COR-L47 (cell line): ENCODE measurements around the gene ZNF711.
"Not testable (repeated sequence)": the region's sequence is repeated elsewhere in the genome, so short reads cannot be mapped to it uniquely, and the experiment has no call there.

Experiments
- DNase-seq: peaks from one replicate; lab custom pipeline; 2025; lab: John Stamatoyannopoulos, UW

Gene ZNF711

GRCh38 chrX:85243761-85244449 lies at the start of gene ZNF711, which contains the start of gene SATL1:
ZNF711 (plus strand) TSS chrX:85243991; CDS start chrX:85247573, 3,582 bp downstream.
SATL1 (minus strand) TSS chrX:85243779; CDS start chrX:85108968, 134,811 bp downstream.
- peak; percentile 90 for DNase-seq

- DNase-seq = no peak
Measured at GRCh38 chrX:85196319-85196718, 47.5 kb upstream of the ZNF711 start.

GRCh38 chrX:85203461-85203970 lies 40.3 kb upstream of the ZNF711 start:
- no peak for DNase-seq

GRCh38 chrX:85213792-85214530 lies 29.8 kb upstream of the ZNF711 start:
- no peak for DNase-seq

- no peak for DNase-seq
Measured at GRCh38 chrX:85215946-85216345, 27.8 kb upstream of the ZNF711 start.

GRCh38 chrX:85221361-85221760 lies 22.4 kb upstream of the ZNF711 start:
- no peak for DNase-seq

GRCh38 chrX:85223359-85223758 lies 20.4 kb upstream of the ZNF711 start:
- DNase-seq = no peak

GRCh38 chrX:85243155-85243554 lies 636 bp upstream of the ZNF711 start:
- no peak for DNase-seq

- DNase-seq = peak; percentile 31
Measured at GRCh38 chrX:85244450-85245211, 840 bp downstream of the ZNF711 start.

- DNase-seq = not testable (repeated sequence)
Measured at GRCh38 chrX:85285286-85285685, 41.5 kb downstream of the ZNF711 start.

GRCh38 chrX:85288992-85289723 lies 45.4 kb downstream of the ZNF711 start:
- DNase-seq = no peak

- no peak for DNase-seq
Measured at GRCh38 chrX:85303544-85303943, 59.8 kb downstream of the ZNF711 start.

- no peak for DNase-seq
Measured at GRCh38 chrX:85309717-85310116, 65.9 kb downstream of the ZNF711 start.

GRCh38 chrX:85311348-85311747 lies 67.6 kb downstream of the ZNF711 start:
- DNase-seq = not testable (repeated sequence)
